Esophagus muscularis mucosa (tissue), 3 donors: ENCODE results near the gene PRDM16.

Experiments used
- CTCF ChIP-seq, 3 experiments: fragments of 200-600 bp in 2 of 3; fragments of 450-650 bp in 1 of 3; sonication (generic) in 2 of 3; IDR thresholded peaks; one replicate each; pipeline ENCODE4 v1.5.1; 2017 to 2019; ENCODE audit warnings: antibody characterized with exemption in 3 of 3, mild to moderate bottlenecking in 2 of 3, moderate library complexity in 1 of 3
- POLR2A ChIP-seq: fragments of 450-650 bp; IDR thresholded peaks from one replicate; pipeline ENCODE4 v1.6.1; 2017; ENCODE audit warnings: antibody characterized with exemption, moderate library complexity, mild to moderate bottlenecking, low read depth

- no peak for TF ChIP-seq CTCF (IDR thresholded peaks at IDR 0.05)
- TF ChIP-seq POLR2A: no peak
These were observed 106.5 kb downstream of the PRDM16 start for GRCh38 chr1:3175486-3175885.
